ENCODE data around the gene MICAL3.
"Not testable (repeated sequence)": the region's sequence is repeated elsewhere in the genome, so short reads cannot be mapped to it uniquely, and the experiment has no call there.

Gene MICAL3

GRCh38 chr22:17770180-17771077, 253.9 kb downstream of the MICAL3 start:
- DNase-seq: no peak

- no peak for DNase-seq
Observed at GRCh38 chr22:17769716-17770082, 254.7 kb downstream of the MICAL3 start.

GRCh38 chr22:17769013-17769715, 255.2 kb downstream of the MICAL3 start:
- DNase-seq: no peak

GRCh38 chr22:17767233-17768065, 256.9 kb downstream of the MICAL3 start:
- DNase-seq: no peak

GRCh38 chr22:17764852-17765251, 259.5 kb downstream of the MICAL3 start:
- not testable (repeated sequence) for DNase-seq

- DNase-seq: no peak
Observed at GRCh38 chr22:17764036-17764435, 260.3 kb downstream of the MICAL3 start.

GRCh38 chr22:17763442-17763841, 260.9 kb downstream of the MICAL3 start:
- DNase-seq: not testable (repeated sequence)

- DNase-seq: no peak
Observed at GRCh38 chr22:17761138-17761488, 263.2 kb downstream of the MICAL3 start.

- DNase-seq: no peak
Observed at GRCh38 chr22:17754233-17754925, 270.0 kb downstream of the MICAL3 start.

- no peak for DNase-seq
Observed at GRCh38 chr22:17753401-17753989, 270.9 kb downstream of the MICAL3 start.

GRCh38 chr22:17751596-17751995, 272.8 kb downstream of the MICAL3 start:
- no peak for DNase-seq

GRCh38 chr22:17749605-17750395, 274.6 kb downstream of the MICAL3 start:
- no peak for DNase-seq

- no peak for DNase-seq
Observed at GRCh38 chr22:17748555-17749353, 275.6 kb downstream of the MICAL3 start.

- no peak for DNase-seq
Observed at GRCh38 chr22:17746916-17747315, 277.4 kb downstream of the MICAL3 start.

GRCh38 chr22:17744430-17744829, 279.9 kb downstream of the MICAL3 start:
- no peak for DNase-seq

- DNase-seq: no peak
Observed at GRCh38 chr22:17743661-17744411, 280.5 kb downstream of the MICAL3 start.

- DNase-seq: peak; percentile 37
Observed at GRCh38 chr22:17742527-17742902, 281.8 kb downstream of the MICAL3 start.

- DNase-seq: no peak
Observed at GRCh38 chr22:17741866-17742526, 282.4 kb downstream of the MICAL3 start.
